Measurements from ENCODE around the gene LIAS.

DNA sequence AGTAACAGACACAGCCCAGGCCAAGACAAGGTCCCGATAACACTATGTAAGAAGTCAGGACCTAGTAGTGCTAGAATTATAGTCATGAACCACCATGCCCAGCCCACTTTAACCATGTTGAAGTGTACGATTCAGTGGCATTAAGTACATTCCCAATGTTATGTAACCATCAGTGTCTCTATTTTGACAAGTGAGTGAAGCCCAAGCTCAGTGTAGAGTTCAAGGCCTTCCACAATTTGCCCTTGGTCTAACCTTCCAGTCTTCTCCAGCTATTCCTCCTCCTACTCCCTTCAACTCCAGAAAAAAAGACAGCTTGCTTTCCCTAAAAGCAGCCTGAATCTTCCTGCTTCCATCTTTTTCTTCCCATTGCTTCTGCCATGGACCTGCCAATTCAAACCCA, 31.5 kb downstream of the LIAS start:
- TF ChIP-seq TAF1 (IDR thresholded peaks at IDR 0.05; ENCODE audit: low read depth) (no peak), RAD21 (IDR thresholded peaks at IDR 0.05; ENCODE audit: low read depth) (no peak), FOXM1 (IDR thresholded peaks at IDR 0.05; ENCODE audit: borderline replicate concordance, low read depth) (no peak)

All from Ishikawa (cell line).